Upper lobe of right lung (tissue), 1 donor: ENCODE results near the gene SIPA1L3. TPM values are rescaled to one million over a fixed set of nuclear protein-coding genes. Genes with fewer than 3 reads are reported as not detected.

ENCODE experiments used
- ATAC-seq: fragments of 200-7000 bp; cut with Tn5 transposase; one replicate; pipeline ENCODE4 v1.9.1; 2020; ENCODE audit warnings: mild to moderate bottlenecking, moderate library complexity
- DNase-seq: peaks from one replicate; pipeline ENCODE4 v3.0.0-alpha.2; 2020
- H3K27ac ChIP-seq: fragments of 200-600 bp; one replicate; pipeline ENCODE4 v1.8.0; 2022
- H3K27me3 ChIP-seq: fragments of 200-600 bp; one replicate; pipeline ENCODE4 v1.8.0; 2022; ENCODE audit warnings: mild to moderate bottlenecking
- H3K36me3 ChIP-seq: fragments of 200-600 bp; one replicate; pipeline ENCODE4 v1.8.0; 2022
- H3K4me1 ChIP-seq: fragments of 200-600 bp; one replicate; pipeline ENCODE4 v1.8.0; 2022
- H3K4me3 ChIP-seq: fragments of 200-600 bp; one replicate; pipeline ENCODE4 v1.8.0; 2022; ENCODE audit warnings: mild to moderate bottlenecking
- H3K9me3 ChIP-seq: fragments of 200-600 bp; one replicate; pipeline ENCODE4 v1.8.0; 2022
- intact Hi-C: fragments of 100-400 bp; cut with DNase I; formaldehyde crosslinking; loops from one replicate; pipeline ENCODE4 v1.11.0; 2022
- total RNA-seq: library from RNA; stranded (reverse); fragmentation: NEBNext Ultra II Directional; extraction: Animal tissue kit (Norgen Biotek cat#: 25700); gene quantifications from one replicate; pipeline ENCODE4 v1.2.1, GENCODE V29; 2021
- TF ChIP-seq, protein P1 (sequence below): fragments of 200-600 bp; IDR thresholded peaks from one replicate; pipeline ENCODE4 v1.8.0; 2022; ENCODE audit warnings: antibody characterized with exemption
- donor health status: DM: no; HTN: yes; CAD: no; lungs with severe emphysema.

The SIPA1L3 gene
- total RNA-seq, 1 donor from 2014 or later: 66.3 TPM

DNA sequence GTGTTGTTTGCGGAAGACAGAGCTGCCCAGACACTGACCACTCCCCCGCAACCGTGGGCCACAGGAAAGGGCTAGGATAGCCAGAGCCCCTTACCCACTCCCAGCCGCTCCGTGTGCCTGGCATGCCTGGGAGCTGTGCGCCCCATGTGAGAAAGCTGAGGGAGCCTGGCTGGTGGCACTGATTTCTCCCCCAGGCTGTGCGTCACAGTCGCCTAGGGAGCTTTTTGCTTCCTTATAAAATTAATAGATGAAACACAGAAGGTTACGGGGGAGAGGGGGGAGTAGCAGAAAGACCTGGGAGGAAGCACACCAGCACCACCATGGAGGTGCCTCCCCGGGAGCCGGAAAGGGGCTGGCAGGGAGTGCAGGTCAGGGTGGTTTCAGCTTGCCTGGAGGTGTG, 292.3 kb downstream of the SIPA1L3 start:
- H3K27me3 ChIP-seq: no peaks in the 10 kb centered on the region
- DNase-seq: no peak
- intact Hi-C loops: no loop called here
- H3K36me3 ChIP-seq: peaks cover 13% of the 10 kb centered on the region
- H3K4me1 ChIP-seq: no peaks in the 10 kb centered on the region
- H3K9me3 ChIP-seq: no peaks in the 10 kb centered on the region
- ATAC-seq: no peak
- H3K27ac ChIP-seq: no peak overlapping the region
- H3K4me3 ChIP-seq: no peak overlapping the region
- TF ChIP-seq, protein P1, sequence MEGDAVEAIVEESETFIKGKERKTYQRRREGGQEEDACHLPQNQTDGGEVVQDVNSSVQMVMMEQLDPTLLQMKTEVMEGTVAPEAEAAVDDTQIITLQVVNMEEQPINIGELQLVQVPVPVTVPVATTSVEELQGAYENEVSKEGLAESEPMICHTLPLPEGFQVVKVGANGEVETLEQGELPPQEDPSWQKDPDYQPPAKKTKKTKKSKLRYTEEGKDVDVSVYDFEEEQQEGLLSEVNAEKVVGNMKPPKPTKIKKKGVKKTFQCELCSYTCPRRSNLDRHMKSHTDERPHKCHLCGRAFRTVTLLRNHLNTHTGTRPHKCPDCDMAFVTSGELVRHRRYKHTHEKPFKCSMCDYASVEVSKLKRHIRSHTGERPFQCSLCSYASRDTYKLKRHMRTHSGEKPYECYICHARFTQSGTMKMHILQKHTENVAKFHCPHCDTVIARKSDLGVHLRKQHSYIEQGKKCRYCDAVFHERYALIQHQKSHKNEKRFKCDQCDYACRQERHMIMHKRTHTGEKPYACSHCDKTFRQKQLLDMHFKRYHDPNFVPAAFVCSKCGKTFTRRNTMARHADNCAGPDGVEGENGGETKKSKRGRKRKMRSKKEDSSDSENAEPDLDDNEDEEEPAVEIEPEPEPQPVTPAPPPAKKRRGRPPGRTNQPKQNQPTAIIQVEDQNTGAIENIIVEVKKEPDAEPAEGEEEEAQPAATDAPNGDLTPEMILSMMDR: no peak

DNA sequence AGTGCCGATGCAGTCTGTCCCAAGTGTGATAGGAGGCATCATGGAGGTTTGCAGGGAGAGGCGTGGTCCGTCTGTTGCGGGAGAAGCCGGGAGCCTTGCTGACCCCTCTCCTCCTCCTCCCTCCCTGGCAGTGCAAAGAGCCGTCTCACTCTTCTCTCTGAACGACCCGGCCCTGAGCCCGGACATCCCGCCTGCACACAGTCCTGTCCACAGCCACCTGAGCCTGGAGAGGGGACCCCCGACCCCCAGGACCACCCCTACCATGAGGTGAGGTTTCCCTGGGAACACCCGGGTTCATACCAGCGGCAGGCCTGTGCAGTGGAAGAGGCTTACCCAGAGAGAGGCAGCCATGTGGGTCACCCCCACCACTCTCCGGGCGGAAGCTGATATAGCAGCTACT, 294.7 kb downstream of the SIPA1L3 start:
- Histone ChIP-seq H3K4me3 (no peak overlapping the region), H3K4me1 (no peaks in the 10 kb centered on the region), H3K27me3 (no peaks in the 10 kb centered on the region), H3K27ac (no peak overlapping the region), H3K9me3 (no peaks in the 10 kb centered on the region), H3K36me3 (peaks cover 29% of the 10 kb centered on the region)
- TF ChIP-seq, protein P1: no peak
- intact Hi-C loops: no loop called here
- ATAC-seq: no peak
- DNase-seq: no peak

DNA sequence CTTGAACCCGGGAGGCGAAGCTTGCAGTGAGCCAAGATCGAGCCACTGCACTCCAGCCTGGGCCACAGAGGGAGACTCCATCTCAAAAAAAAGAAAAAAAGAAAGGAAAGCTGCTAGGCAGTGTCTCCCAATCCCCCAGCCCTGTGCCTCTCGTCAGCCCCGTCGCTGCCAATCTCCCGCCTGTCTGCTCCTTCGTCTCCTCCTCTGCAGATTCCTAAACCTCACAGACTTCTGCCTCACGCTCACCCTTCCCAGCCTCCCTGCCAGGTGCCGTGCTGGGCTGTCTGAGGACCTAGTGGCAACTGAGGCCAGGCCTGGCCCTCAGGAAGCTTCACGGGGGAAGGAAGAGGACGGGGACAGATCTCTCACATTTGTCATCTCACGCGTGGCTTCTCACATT, 295.5 kb downstream of the SIPA1L3 start:
- no peak for DNase-seq
- H3K9me3 ChIP-seq: no peaks in the 10 kb centered on the region
- no peaks in the 10 kb centered on the region for H3K27me3 ChIP-seq
- no peak for ATAC-seq
- TF ChIP-seq, protein P1: no peak
- H3K4me1 ChIP-seq: no peaks in the 10 kb centered on the region
- no peak overlapping the region for H3K4me3 ChIP-seq
- no peak overlapping the region for H3K27ac ChIP-seq
- intact Hi-C loops: no loop called here
- H3K36me3 ChIP-seq: peaks cover 32% of the 10 kb centered on the region

DNA sequence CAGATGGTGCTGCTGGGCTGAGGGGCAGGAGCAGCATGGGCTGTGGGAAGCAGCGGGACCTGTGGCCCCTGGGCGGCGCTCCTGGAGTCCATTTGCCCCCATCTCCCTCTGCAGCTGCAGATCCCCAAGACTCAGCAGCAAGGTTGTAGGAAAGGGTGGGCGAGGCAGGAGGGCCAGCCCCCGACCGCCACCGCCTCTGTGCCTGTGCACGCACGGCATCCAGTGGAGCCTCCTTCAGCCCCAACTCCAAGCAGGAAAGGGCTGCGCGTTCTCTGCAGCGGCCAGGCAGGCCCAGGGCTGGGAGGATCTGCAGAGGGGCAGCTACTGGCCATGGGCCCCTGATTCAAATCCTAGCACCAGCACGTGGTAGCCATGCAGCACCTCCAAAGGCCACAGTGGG, 296.2 kb downstream of the SIPA1L3 start:
- Histone ChIP-seq H3K36me3 (peaks cover 32% of the 10 kb centered on the region), H3K27ac (no peak overlapping the region), H3K4me1 (no peaks in the 10 kb centered on the region), H3K27me3 (no peaks in the 10 kb centered on the region), H3K9me3 (no peaks in the 10 kb centered on the region), H3K4me3 (no peak overlapping the region)
- TF ChIP-seq, protein P1: no peak
- no peak for DNase-seq
- intact Hi-C loops: no loop called here
- ATAC-seq: no peak

DNA sequence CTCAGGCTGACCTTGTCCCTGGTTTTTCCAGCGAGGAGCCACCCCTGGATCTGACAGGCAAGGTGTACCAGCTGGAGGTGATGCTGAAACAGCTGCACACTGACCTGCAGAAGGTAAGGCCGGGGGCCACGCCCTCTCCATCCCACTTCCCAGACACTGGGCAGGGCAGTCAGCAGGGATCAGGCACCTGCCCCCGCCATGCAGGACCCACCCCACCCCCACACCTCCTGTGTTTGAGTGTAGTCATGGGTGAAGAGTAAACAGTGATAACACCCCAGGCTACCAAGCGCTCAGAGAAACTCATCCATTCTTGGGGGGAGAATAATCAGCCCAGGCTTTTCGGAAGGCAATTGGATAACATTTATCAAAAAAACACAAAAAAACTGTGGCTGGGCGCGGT, 297.1 kb downstream of the SIPA1L3 start:
- DNase-seq (no peak), ATAC-seq (no peak)
- TF ChIP-seq, protein P1: no peak
- Histone ChIP-seq H3K36me3 (peaks cover 25% of the 10 kb centered on the region), H3K27ac (no peak overlapping the region), H3K9me3 (no peaks in the 10 kb centered on the region), H3K27me3 (no peaks in the 10 kb centered on the region), H3K4me1 (peaks cover 2% of the 10 kb centered on the region), H3K4me3 (no peak overlapping the region)
- intact Hi-C loops: no loop called here

DNA sequence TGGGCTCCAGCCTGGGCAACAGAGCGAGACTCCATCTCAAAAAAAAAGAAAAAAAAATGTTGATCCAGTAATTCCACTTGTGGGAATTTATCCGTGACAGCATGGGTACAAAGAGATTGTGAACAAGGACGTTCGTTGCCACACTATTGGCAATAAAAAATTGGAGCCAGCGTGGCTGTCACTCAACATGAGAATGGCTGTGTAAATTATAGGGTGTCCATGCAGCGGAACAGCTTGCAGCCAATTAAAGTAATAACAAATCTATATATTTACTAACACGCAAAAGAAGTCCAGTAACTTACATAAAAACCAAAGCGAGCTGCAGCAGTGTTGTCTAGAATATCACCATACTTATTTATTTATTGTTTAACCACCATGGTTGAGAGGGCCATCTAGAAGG, 297.7 kb downstream of the SIPA1L3 start:
- Histone ChIP-seq H3K27me3 (no peaks in the 10 kb centered on the region), H3K9me3 (no peaks in the 10 kb centered on the region), H3K4me1 (peaks cover 9% of the 10 kb centered on the region), H3K36me3 (peaks cover 23% of the 10 kb centered on the region), H3K27ac (no peak overlapping the region), H3K4me3 (no peak overlapping the region)
- ATAC-seq (no peak), DNase-seq (no peak)
- intact Hi-C loops: no loop called here
- TF ChIP-seq, protein P1: no peak
